PFSK-1 (cell line): ENCODE results near the gene MAOA.

Source experiments
- FOXP2 ChIP-seq: optimal IDR thresholded peaks from 2 replicates; pipeline ENCODE3; 2011; ENCODE audit warnings: borderline replicate concordance, control low read depth, inconsistent platforms; ENCODE audit not compliant: insufficient read depth; ENCODE audit errors: extremely low read length, extremely low read depth
- POLR2AphosphoS5 ChIP-seq: IDR thresholded peaks from 2 replicates; pipeline ENCODE4 v1.6.1; 2012; ENCODE audit warnings: low read depth, mild to moderate bottlenecking, control low read depth, low read length, moderate library complexity
- REST ChIP-seq, 2 experiments: IDR thresholded peaks; 2 replicates each; pipeline versions ENCODE4 v1.6.1 to v1.8.0; 2011 to 2012; ENCODE audit warnings: low read depth in 2 of 2, low read length in 2 of 2, control low read depth in 1 of 2, inconsistent platforms in 1 of 2, mild to moderate bottlenecking in 1 of 2, moderate library complexity in 1 of 2; ENCODE audit not compliant: insufficient read depth in 1 of 2
- SIN3A ChIP-seq: IDR thresholded peaks from 2 replicates; pipeline ENCODE4 v1.6.1; 2012; ENCODE audit warnings: mild to moderate bottlenecking, low read length, moderate library complexity, borderline replicate concordance; ENCODE audit not compliant: insufficient read depth
- TAF1 ChIP-seq: IDR thresholded peaks from 2 replicates; pipeline ENCODE4 v1.6.1; 2012; ENCODE audit warnings: low read length, control low read depth, borderline replicate concordance; ENCODE audit not compliant: insufficient read depth

Gene MAOA

DNA sequence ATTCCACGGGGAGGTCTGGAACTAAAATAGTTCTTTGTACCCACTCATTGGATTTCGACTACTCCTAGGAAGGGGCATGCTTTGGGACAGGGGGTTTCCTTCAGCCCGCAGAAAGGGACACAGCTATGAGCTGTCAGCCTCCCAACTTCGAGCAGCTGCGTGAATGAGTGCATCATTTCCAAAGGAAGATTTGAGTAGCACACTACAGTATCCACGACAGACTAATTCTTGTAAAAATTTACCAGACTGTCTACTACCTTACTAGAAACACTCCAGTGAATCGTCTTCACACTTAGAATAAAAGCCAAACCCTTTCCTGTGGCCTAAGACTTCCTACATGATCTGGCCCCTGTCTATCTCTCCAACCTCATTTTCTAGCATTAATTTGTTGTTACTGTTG lies 101.9 kb downstream of the MAOA start:
- no peak for TF ChIP-seq FOXP2
- TF ChIP-seq SIN3A: no peak
- no peak for TF ChIP-seq TAF1
- TF ChIP-seq REST (IDR thresholded peaks at IDR 0.05; ENCODE audit: insufficient read depth in 1 of 2, low read depth in 2 of 2, low read length in 2 of 2): no peak
- no peak for TF ChIP-seq POLR2AphosphoS5

- TF ChIP-seq POLR2AphosphoS5: no peak
- no peak for TF ChIP-seq FOXP2
- TF ChIP-seq REST (IDR thresholded peaks at IDR 0.05; ENCODE audit: insufficient read depth in 1 of 2, low read depth in 2 of 2, low read length in 2 of 2): no peak
- TF ChIP-seq TAF1: no peak
- TF ChIP-seq SIN3A: no peak
These were observed 130.0 kb downstream of the MAOA start for GRCh38 chrX:43785930-43786591.
